Skeletal muscle satellite cell (primary cell): ENCODE results near the gene SLC2A9.

Experiments
- H3K27me3 ChIP-seq: 2 replicates; pipeline ENCODE4 v1.7.0; 2013; ENCODE audit warnings: low read length; ENCODE audit not compliant: control insufficient read depth, insufficient read depth
- H3K36me3 ChIP-seq: 2 replicates; pipeline ENCODE4 v1.7.0; 2013; ENCODE audit warnings: mild to moderate bottlenecking, control low read depth, low read length; ENCODE audit not compliant: insufficient read depth
- H3K4me1 ChIP-seq: 2 replicates; pipeline ENCODE4 v1.7.0; 2013; ENCODE audit warnings: low read length; ENCODE audit not compliant: control insufficient read depth, insufficient read depth
- H3K4me2 ChIP-seq: 2 replicates; pipeline ENCODE4 v1.7.0; 2013; ENCODE audit warnings: mild to moderate bottlenecking, low read length
- H3K4me3 ChIP-seq: 2 replicates; pipeline ENCODE4 v1.7.0; 2013; ENCODE audit warnings: low read length
- H3K9ac ChIP-seq: 2 replicates; pipeline ENCODE4 v1.7.0; 2013; ENCODE audit warnings: mild to moderate bottlenecking, low read depth, low read length, moderate library complexity
- H3K9me3 ChIP-seq: replicated peaks from 2 replicates; pipeline ENCODE4 v1.7.0; 2013; ENCODE audit warnings: mild to moderate bottlenecking, control low read depth, low read length

The SLC2A9 gene

GRCh38 chr4:9891056-9891455, 130.2 kb downstream of the SLC2A9 start:
- H3K27me3 ChIP-seq = peaks cover 7% of the 10 kb centered on the region
- H3K4me2 ChIP-seq = no peak overlapping the region
- no peak overlapping the region for H3K4me3 ChIP-seq
- no peak overlapping the region for H3K9ac ChIP-seq
- no peaks in the 10 kb centered on the region for H3K4me1 ChIP-seq
- no peaks in the 10 kb centered on the region for H3K9me3 ChIP-seq
- no peaks in the 10 kb centered on the region for H3K36me3 ChIP-seq

- Histone ChIP-seq H3K36me3 (no peaks in the 10 kb centered on the region), H3K9ac (no peak overlapping the region), H3K27me3 (peaks cover 2% of the 10 kb centered on the region), H3K4me2 (no peak overlapping the region), H3K9me3 (no peaks in the 10 kb centered on the region), H3K4me3 (no peak overlapping the region), H3K4me1 (no peaks in the 10 kb centered on the region)
Observed at GRCh38 chr4:9889306-9889705, 132.0 kb downstream of the SLC2A9 start.

GRCh38 chr4:9885958-9886357, 135.3 kb downstream of the SLC2A9 start:
- Histone ChIP-seq H3K4me2 (no peak overlapping the region), H3K9ac (no peak overlapping the region), H3K36me3 (no peaks in the 10 kb centered on the region), H3K4me3 (no peak overlapping the region), H3K4me1 (no peaks in the 10 kb centered on the region), H3K9me3 (no peaks in the 10 kb centered on the region), H3K27me3 (peaks cover under 1% of the 10 kb centered on the region)

GRCh38 chr4:9880406-9881197, 140.7 kb downstream of the SLC2A9 start:
- Histone ChIP-seq H3K4me1 (no peaks in the 10 kb centered on the region), H3K36me3 (no peaks in the 10 kb centered on the region), H3K9ac (no peak overlapping the region), H3K27me3 (no peaks in the 10 kb centered on the region), H3K4me2 (no peak overlapping the region), H3K4me3 (no peak overlapping the region), H3K9me3 (no peaks in the 10 kb centered on the region)

GRCh38 chr4:9877123-9877522, 144.2 kb downstream of the SLC2A9 start:
- H3K4me2 ChIP-seq = no peak overlapping the region
- no peaks in the 10 kb centered on the region for H3K9me3 ChIP-seq
- H3K4me1 ChIP-seq = no peaks in the 10 kb centered on the region
- no peak overlapping the region for H3K9ac ChIP-seq
- H3K36me3 ChIP-seq = no peaks in the 10 kb centered on the region
- no peaks in the 10 kb centered on the region for H3K27me3 ChIP-seq
- no peak overlapping the region for H3K4me3 ChIP-seq

GRCh38 chr4:9875516-9875915, 145.8 kb downstream of the SLC2A9 start:
- H3K9ac ChIP-seq = no peak overlapping the region
- H3K9me3 ChIP-seq = no peaks in the 10 kb centered on the region
- no peak overlapping the region for H3K4me3 ChIP-seq
- no peaks in the 10 kb centered on the region for H3K36me3 ChIP-seq
- H3K4me1 ChIP-seq = no peaks in the 10 kb centered on the region
- no peaks in the 10 kb centered on the region for H3K27me3 ChIP-seq
- no peak overlapping the region for H3K4me2 ChIP-seq

- no peaks in the 10 kb centered on the region for H3K36me3 ChIP-seq
- no peaks in the 10 kb centered on the region for H3K27me3 ChIP-seq
- H3K4me1 ChIP-seq = no peaks in the 10 kb centered on the region
- H3K4me3 ChIP-seq = no peak overlapping the region
- no peak overlapping the region for H3K4me2 ChIP-seq
- H3K9me3 ChIP-seq = no peaks in the 10 kb centered on the region
- no peak overlapping the region for H3K9ac ChIP-seq
Observed at GRCh38 chr4:9874385-9874784, 146.9 kb downstream of the SLC2A9 start.

GRCh38 chr4:9870165-9870790, 151.0 kb downstream of the SLC2A9 start:
- Histone ChIP-seq H3K36me3 (no peaks in the 10 kb centered on the region), H3K27me3 (no peaks in the 10 kb centered on the region), H3K4me1 (no peaks in the 10 kb centered on the region), H3K4me3 (no peak overlapping the region), H3K9me3 (no peaks in the 10 kb centered on the region), H3K4me2 (no peak overlapping the region), H3K9ac (no peak overlapping the region)

- no peaks in the 10 kb centered on the region for H3K4me1 ChIP-seq
- no peaks in the 10 kb centered on the region for H3K27me3 ChIP-seq
- H3K9ac ChIP-seq = no peak overlapping the region
- H3K36me3 ChIP-seq = no peaks in the 10 kb centered on the region
- H3K4me3 ChIP-seq = no peak overlapping the region
- H3K4me2 ChIP-seq = no peak overlapping the region
- H3K9me3 ChIP-seq = no peaks in the 10 kb centered on the region
Observed at GRCh38 chr4:9867751-9868425, 153.4 kb downstream of the SLC2A9 start.

- Histone ChIP-seq H3K9me3 (no peaks in the 10 kb centered on the region), H3K9ac (no peak overlapping the region), H3K36me3 (no peaks in the 10 kb centered on the region), H3K4me1 (no peaks in the 10 kb centered on the region), H3K4me2 (no peak overlapping the region), H3K27me3 (no peaks in the 10 kb centered on the region), H3K4me3 (no peak overlapping the region)
Observed at GRCh38 chr4:9866931-9867330, 154.4 kb downstream of the SLC2A9 start.

- no peak overlapping the region for H3K4me3 ChIP-seq
- H3K9me3 ChIP-seq = no peaks in the 10 kb centered on the region
- no peaks in the 10 kb centered on the region for H3K36me3 ChIP-seq
- no peak overlapping the region for H3K4me2 ChIP-seq
- no peak overlapping the region for H3K9ac ChIP-seq
- no peaks in the 10 kb centered on the region for H3K4me1 ChIP-seq
- no peaks in the 10 kb centered on the region for H3K27me3 ChIP-seq
Observed at GRCh38 chr4:9861561-9861960, 159.7 kb downstream of the SLC2A9 start.
